ENCODE data around the gene HPSE2. TPM values are rescaled to one million over a fixed set of nuclear protein-coding genes. Genes with fewer than 3 reads are reported as not detected.

Gene HPSE2
- total RNA-seq, 1 experiment from 2014 or later, result not detected

GRCh38 chr10:98411768-98412167 is 823.9 kb downstream of the HPSE2 start:
- in situ Hi-C loops (cut with HindIII; ENCODE audit: low pct_unique_long_range_greater_than_20kb, low sequenced_read_pairs), result no loop called here
- no peak for DNase-seq (ENCODE audit: low read depth)

- in situ Hi-C loops (cut with HindIII; ENCODE audit: low pct_unique_long_range_greater_than_20kb, low sequenced_read_pairs), result no loop called here
- DNase-seq (ENCODE audit: low read depth), result no peak
These were observed 824.5 kb downstream of the HPSE2 start for GRCh38 chr10:98411166-98411565.

- no peak for DNase-seq (ENCODE audit: low read depth)
These were observed 824.9 kb downstream of the HPSE2 start for GRCh38 chr10:98410759-98411158.

DNA sequence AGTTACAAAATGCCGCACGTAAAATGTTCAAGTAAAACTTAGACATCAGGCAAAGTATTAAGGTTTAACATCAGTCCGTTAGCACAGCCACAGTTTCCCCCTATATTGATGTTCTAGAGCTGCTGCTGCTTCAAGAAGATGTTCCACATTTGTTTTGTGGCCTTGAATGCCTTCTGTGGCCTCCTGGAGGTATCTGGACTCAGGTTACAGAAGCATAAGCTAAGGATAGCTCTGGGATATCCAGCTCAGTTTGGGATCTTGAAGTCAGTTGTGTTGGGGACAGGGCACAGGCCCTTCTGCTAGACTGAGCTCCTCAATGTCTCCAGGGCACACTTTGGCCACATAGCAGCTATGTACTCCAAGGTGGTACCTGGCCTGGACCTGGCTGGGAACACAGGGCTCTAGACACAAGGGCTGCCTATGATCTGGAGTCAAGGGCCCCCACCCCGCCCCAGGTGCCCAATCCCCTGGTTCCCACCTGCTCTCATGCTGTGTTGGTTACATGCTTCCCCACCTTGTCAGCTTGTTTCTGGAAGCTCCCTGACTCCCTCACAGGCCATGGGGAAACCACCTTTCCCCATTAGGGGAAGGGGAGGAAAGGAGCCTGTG is 825.4 kb downstream of the HPSE2 start:
- in situ Hi-C loops (cut with HindIII; ENCODE audit: low pct_unique_long_range_greater_than_20kb, low sequenced_read_pairs), result no loop called here

More at GRCh38 chr10:98410759-98411158, 824.9 kb downstream of the HPSE2 start:
- in situ Hi-C loops (cut with HindIII; ENCODE audit: low pct_unique_long_range_greater_than_20kb, low sequenced_read_pairs), result no loop called here

DNA sequence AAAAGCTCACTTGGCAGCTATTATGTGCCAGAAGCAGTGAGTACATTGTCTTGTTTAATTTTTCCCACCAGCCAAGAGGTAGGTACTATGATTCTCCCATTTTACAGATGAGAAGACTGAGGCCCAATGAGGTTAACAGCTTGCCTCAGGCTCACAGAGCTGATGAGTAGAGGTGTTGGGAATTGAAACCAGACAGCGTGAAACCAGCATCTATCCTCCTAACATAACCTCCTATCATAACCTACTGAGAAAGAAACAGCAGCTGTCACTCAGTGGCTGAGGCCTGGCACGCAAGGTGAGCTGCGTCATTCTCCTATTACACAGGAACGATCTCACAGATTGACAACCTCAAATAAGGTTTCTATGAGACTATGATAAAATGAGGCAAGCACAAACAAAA is 826.9 kb downstream of the HPSE2 start:
- DNase-seq (ENCODE audit: low read depth), result no peak
- in situ Hi-C loops (cut with HindIII; ENCODE audit: low pct_unique_long_range_greater_than_20kb, low sequenced_read_pairs), result no loop called here

More for the DNA sequence above, 825.4 kb downstream of the HPSE2 start:
- no peak for DNase-seq (ENCODE audit: low read depth)

DNA sequence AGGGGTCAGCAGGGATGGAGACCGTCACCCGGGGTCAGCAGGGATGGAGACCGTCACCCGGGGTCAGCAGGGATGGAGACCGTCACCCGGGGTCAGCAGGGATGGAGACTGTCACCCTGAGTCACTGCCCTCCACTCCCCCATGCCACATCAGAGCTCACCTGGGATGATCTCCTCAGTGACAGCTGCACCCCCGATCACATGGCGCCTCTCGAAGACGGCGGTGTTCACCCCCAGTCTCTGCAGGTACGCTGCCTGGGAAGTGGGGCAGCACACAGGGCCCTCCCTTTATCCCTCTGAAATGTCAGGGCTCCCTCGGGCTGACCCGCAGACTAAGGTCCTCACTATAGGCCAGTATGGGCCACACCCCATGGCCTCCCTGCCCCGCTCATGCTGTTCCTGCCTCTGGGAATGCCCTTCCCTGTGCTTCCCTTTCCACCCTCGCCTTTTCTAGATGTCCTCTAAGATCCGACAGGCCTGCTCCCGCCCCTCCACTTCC is 827.9 kb downstream of the HPSE2 start:
- DNase-seq (ENCODE audit: low read depth), result no peak
- in situ Hi-C loops (cut with HindIII; ENCODE audit: low pct_unique_long_range_greater_than_20kb, low sequenced_read_pairs), result no loop called here

Other genes starting within 250 kb of the HPSE2 start
- gene CNNM1, start 93.5 kb upstream of the HPSE2 start, total RNA-seq (2014; rRNA removed; shearing (Covaris generic); ENCODE audit: low replicate concordance), result 3.6 and 5.2 TPM in 2 replicates
- 18.8 and 25.4 TPM in 2 replicates for gene GOT1, start 194.8 kb upstream of the HPSE2 start, total RNA-seq (2014; rRNA removed; shearing (Covaris generic); ENCODE audit: low replicate concordance)